GM12873 (cell line): ENCODE data around the gene REV3L.

Experiments
- CTCF ChIP-seq: IDR thresholded peaks from 2 replicates; pipeline ENCODE4 v1.5.1; 2012; ENCODE audit warnings: low read depth, mild to moderate bottlenecking, moderate library complexity, low read length, control low read depth; ENCODE audit not compliant: insufficient read depth; ENCODE audit errors: missing control alignments

The REV3L gene

DNA sequence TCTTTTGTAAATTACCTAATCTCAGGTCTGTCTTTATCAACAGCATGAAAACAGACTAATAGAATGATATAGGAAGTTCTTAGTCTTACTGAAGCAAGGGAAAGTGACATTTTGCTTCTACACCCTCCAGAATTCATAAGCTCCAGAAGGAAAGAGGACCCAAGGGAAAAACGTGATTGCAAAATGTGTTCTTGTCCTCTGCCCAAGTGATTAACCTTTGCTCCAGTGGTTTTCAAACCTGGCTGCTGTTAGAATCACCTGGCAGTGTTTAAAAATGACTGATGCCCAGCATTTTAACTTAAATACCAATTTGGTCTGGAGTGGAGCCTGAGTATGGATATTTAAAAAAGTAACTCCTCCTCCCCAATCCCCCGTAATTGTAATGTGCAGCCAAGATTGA, 204.3 kb downstream of the REV3L start:
- no peak for TF ChIP-seq CTCF

DNA sequence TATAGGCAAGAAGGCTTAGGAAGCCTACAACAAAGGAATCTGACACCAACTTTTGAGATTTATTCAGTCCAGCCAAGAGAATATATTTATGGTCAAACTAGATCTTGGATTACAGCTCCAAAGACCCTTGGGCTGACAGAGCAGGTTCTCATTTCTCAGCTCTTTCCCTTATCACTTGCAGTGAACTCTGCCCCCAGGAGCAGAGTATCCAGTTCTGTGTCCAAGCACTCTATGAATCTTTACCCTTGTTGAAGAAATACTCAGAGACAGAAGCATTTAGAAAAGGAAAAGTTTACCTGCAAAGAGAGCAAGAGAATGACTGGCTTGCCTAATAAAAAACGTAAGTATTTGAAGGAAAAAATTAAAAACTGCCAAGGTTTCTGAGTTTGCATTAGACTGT, 205.2 kb downstream of the REV3L start:
- TF ChIP-seq CTCF = no peak

DNA sequence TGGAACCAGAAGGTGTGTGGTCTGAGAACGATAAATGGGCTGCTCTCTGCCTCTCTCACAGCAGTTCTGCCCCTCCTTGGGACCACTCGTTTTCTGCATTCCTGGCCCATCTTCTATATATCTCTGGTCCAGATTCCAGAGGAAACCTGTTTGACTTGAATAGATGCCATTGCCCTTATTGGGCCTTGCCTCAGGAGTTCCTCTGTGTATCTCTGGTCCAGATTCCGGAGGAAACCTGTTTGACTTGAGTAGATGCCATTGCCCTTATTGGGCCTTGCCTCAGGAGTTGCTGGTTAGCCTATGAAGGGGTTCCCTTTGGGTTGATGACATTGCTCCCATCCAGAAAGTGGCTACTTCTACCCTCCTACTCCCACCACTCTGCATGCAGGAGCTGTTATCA, 206.3 kb downstream of the REV3L start:
- no peak for TF ChIP-seq CTCF

DNA sequence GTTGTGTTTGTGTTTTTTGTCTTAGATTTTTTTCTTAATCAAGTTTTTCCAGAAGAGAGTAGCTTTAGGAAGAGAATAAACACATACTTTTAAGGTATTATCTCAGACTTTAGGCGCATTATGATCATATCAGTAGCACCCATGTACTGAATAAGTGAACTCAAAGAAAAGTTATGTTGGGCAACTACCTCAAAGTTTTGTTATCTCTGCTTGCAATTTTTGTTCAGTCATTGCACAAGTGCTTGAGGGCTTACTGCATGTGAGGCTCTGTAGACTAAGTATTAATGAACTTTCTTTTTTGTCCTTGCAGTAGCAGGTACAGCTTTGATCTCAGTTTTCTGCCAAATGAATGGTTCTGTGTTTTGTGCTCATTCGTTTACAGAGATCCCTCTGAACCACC, 206.7 kb downstream of the REV3L start:
- TF ChIP-seq CTCF = no peak

GRCh38 chr6:111274593-111275217, 208.3 kb downstream of the REV3L start:
- no peak for TF ChIP-seq CTCF

DNA sequence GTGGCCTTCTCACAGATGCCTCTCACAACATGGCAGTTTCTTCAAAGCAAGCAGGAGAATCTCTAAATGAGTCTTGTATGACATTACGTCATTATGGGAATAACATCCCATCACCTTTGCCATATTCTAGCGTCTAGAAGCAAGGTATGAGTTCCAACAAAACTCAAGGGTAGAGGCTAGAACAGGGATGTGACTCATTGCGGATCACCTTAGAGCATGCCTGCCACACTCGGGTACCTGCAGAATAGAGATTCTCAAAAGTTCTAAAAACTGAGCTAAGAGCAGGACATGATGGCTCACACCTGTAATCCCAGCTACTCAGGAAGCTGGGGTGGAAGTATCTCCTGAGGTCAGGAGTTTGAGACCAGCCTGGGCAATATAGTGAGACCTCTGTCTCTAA, 212.9 kb downstream of the REV3L start:
- TF ChIP-seq CTCF = no peak

DNA sequence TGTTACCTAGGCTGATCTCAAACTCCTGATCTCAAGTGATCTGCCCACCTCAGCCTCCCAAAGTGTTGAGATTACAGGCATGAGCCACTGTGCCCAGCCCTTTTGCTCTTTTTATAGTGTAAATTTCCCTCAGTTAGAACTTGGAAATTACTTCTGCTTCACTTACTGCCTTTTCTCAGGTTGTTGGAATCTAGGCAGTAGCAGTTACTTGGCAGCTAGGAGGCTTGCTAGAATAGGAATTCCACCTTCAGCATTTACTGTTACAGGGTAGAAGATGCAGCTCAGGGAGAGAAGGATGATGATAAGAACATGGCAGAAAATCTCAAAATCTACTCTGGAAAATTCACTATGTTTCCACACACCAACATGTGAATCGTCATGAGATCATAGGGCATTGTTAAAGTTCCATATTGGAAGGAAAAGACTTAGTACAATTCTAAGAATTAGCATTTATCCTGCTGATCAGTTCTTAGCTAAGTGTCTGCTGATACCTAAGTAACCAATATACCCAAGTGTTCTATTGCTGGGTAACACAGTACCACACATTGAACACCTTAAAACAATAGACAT, 213.5 kb downstream of the REV3L start:
- no peak for TF ChIP-seq CTCF
